Activated T-cell treated with anti-CD3 and anti-CD28 coated beads, Interleukin-2, amount 50 U/mL, for 24 hours (primary cell): Measurements from ENCODE around the gene ANKRD23.

Source experiments
- DNase-seq: peaks from one replicate; pipeline ENCODE4 v3.0.0-alpha.2; 2020
- H3K27ac Mint-ChIP-seq: 2 replicates; pipeline ENCODE4 v1.8.0; 2020; ENCODE audit warnings: mild to moderate bottlenecking, mixed read lengths
- H3K27me3 Mint-ChIP-seq: 2 replicates; pipeline ENCODE4 v1.8.0; 2020; ENCODE audit warnings: mixed read lengths
- H3K36me3 Mint-ChIP-seq: 2 replicates; pipeline ENCODE4 v1.8.0; 2020; ENCODE audit warnings: low read depth, mixed read lengths
- H3K4me1 Mint-ChIP-seq: 2 replicates; pipeline ENCODE4 v1.8.0; 2020; ENCODE audit warnings: low read depth, mixed read lengths
- H3K4me3 Mint-ChIP-seq: 2 replicates; pipeline ENCODE4 v1.8.0; 2020; ENCODE audit warnings: mild to moderate bottlenecking, moderate library complexity, mixed read lengths
- H3K9me3 Mint-ChIP-seq: 2 replicates; pipeline ENCODE4 v1.8.0; 2020; ENCODE audit warnings: mixed read lengths

ANKRD23 gene

GRCh38 chr2:96861074-96861473 lies 17.3 kb upstream of the ANKRD23 start:
- DNase-seq: no peak
- Mint-ChIP-seq H3K27ac (no peak overlapping the region), H3K9me3 (no peaks in the 10 kb centered on the region), H3K4me1 (peaks cover 33% of the 10 kb centered on the region), H3K4me3 (no peak overlapping the region), H3K27me3 (no peaks in the 10 kb centered on the region), H3K36me3 (peaks cover 55% of the 10 kb centered on the region)

GRCh38 chr2:96860065-96861029 lies 16.5 kb upstream of the ANKRD23 start:
- DNase-seq: peak; percentile 61
- Mint-ChIP-seq H3K4me3 (no peak overlapping the region), H3K27ac (peak overlapping the region; percentile 6), H3K36me3 (peaks cover 50% of the 10 kb centered on the region), H3K9me3 (no peaks in the 10 kb centered on the region), H3K27me3 (no peaks in the 10 kb centered on the region), H3K4me1 (peaks cover 32% of the 10 kb centered on the region)

- H3K27me3 Mint-ChIP-seq: no peaks in the 10 kb centered on the region
- peak overlapping the region; percentile 23 for H3K4me3 Mint-ChIP-seq
- no peak for DNase-seq
- no peaks in the 10 kb centered on the region for H3K9me3 Mint-ChIP-seq
- H3K36me3 Mint-ChIP-seq: peaks cover 49% of the 10 kb centered on the region
- no peak overlapping the region for H3K27ac Mint-ChIP-seq
- H3K4me1 Mint-ChIP-seq: peaks cover 36% of the 10 kb centered on the region
These were observed 15.9 kb upstream of the ANKRD23 start for GRCh38 chr2:96859681-96860064.

GRCh38 chr2:96859099-96859649 lies 15.4 kb upstream of the ANKRD23 start:
- H3K36me3 Mint-ChIP-seq: peaks cover 48% of the 10 kb centered on the region
- H3K27ac Mint-ChIP-seq: peak overlapping the region; percentile 61
- peaks cover 40% of the 10 kb centered on the region for H3K4me1 Mint-ChIP-seq
- DNase-seq: no peak
- H3K27me3 Mint-ChIP-seq: no peaks in the 10 kb centered on the region
- H3K9me3 Mint-ChIP-seq: no peaks in the 10 kb centered on the region
- peak overlapping the region; percentile 91 for H3K4me3 Mint-ChIP-seq

- peak; percentile 99 for DNase-seq
- Mint-ChIP-seq H3K4me3 (peak within 1 kb of the TSS; percentile 91), H3K27me3 (no peaks in the 10 kb centered on the region), H3K9me3 (no peaks in the 10 kb centered on the region), H3K4me1 (peaks cover 40% of the 10 kb centered on the region), H3K27ac (peak within 1 kb of the TSS; percentile 88), H3K36me3 (peaks cover 50% of the 10 kb centered on the region)
These were observed 14.0 kb upstream of the ANKRD23 start, which contains the start of gene ANKRD39 for GRCh38 chr2:96857667-96858372. Gene ANKRD39, minus strand, starts transcription at chr2:96858016. Its CDS starts 29 bp downstream, at chr2:96857987.

GRCh38 chr2:96856776-96857666 lies 13.2 kb upstream of the ANKRD23 start:
- peak; percentile 32 for DNase-seq
- Mint-ChIP-seq H3K27me3 (no peaks in the 10 kb centered on the region), H3K27ac (peak overlapping the region; percentile 88), H3K36me3 (peaks cover 52% of the 10 kb centered on the region), H3K4me1 (peaks cover 40% of the 10 kb centered on the region), H3K9me3 (no peaks in the 10 kb centered on the region), H3K4me3 (peak overlapping the region; percentile 91)

- Mint-ChIP-seq H3K27ac (no peak overlapping the region), H3K4me1 (peaks cover 20% of the 10 kb centered on the region), H3K27me3 (no peaks in the 10 kb centered on the region), H3K4me3 (no peak overlapping the region), H3K36me3 (peaks cover 66% of the 10 kb centered on the region), H3K9me3 (no peaks in the 10 kb centered on the region)
- DNase-seq: no peak
These were observed 9.5 kb upstream of the ANKRD23 start for GRCh38 chr2:96853321-96853720.

GRCh38 chr2:96852667-96853066 lies 8.8 kb upstream of the ANKRD23 start:
- no peak for DNase-seq
- Mint-ChIP-seq H3K27ac (no peak overlapping the region), H3K4me1 (peaks cover 20% of the 10 kb centered on the region), H3K36me3 (peaks cover 71% of the 10 kb centered on the region), H3K9me3 (no peaks in the 10 kb centered on the region), H3K27me3 (no peaks in the 10 kb centered on the region), H3K4me3 (no peak overlapping the region)

GRCh38 chr2:96848264-96848663 lies 4.4 kb upstream of the ANKRD23 start:
- no peak for DNase-seq
- no peaks in the 10 kb centered on the region for H3K4me1 Mint-ChIP-seq
- H3K27me3 Mint-ChIP-seq: no peaks in the 10 kb centered on the region
- H3K27ac Mint-ChIP-seq: no peak overlapping the region
- H3K36me3 Mint-ChIP-seq: peaks cover 72% of the 10 kb centered on the region
- H3K9me3 Mint-ChIP-seq: no peaks in the 10 kb centered on the region
- H3K4me3 Mint-ChIP-seq: no peak overlapping the region

GRCh38 chr2:96847586-96847985 lies 3.8 kb upstream of the ANKRD23 start:
- Mint-ChIP-seq H3K27ac (no peak overlapping the region), H3K9me3 (no peaks in the 10 kb centered on the region), H3K4me1 (no peaks in the 10 kb centered on the region), H3K4me3 (no peak overlapping the region), H3K36me3 (peaks cover 65% of the 10 kb centered on the region), H3K27me3 (no peaks in the 10 kb centered on the region)
- DNase-seq: no peak

- no peaks in the 10 kb centered on the region for H3K9me3 Mint-ChIP-seq
- H3K27me3 Mint-ChIP-seq: no peaks in the 10 kb centered on the region
- peaks cover 61% of the 10 kb centered on the region for H3K36me3 Mint-ChIP-seq
- H3K27ac Mint-ChIP-seq: no peak overlapping the region
- H3K4me3 Mint-ChIP-seq: no peak overlapping the region
- no peaks in the 10 kb centered on the region for H3K4me1 Mint-ChIP-seq
- DNase-seq: no peak
These were observed 3.0 kb upstream of the ANKRD23 start for GRCh38 chr2:96846825-96847224.

GRCh38 chr2:96844405-96844808 lies 586 bp upstream of the ANKRD23 start:
- Mint-ChIP-seq H3K4me1 (peaks cover 13% of the 10 kb centered on the region), H3K9me3 (no peaks in the 10 kb centered on the region), H3K27ac (peak overlapping the region; percentile 14), H3K4me3 (no peak overlapping the region), H3K27me3 (no peaks in the 10 kb centered on the region), H3K36me3 (peaks cover 50% of the 10 kb centered on the region)
- DNase-seq: no peak

- DNase-seq: no peak
- Mint-ChIP-seq H3K9me3 (no peaks in the 10 kb centered on the region), H3K27ac (no peak overlapping the region), H3K36me3 (peaks cover 47% of the 10 kb centered on the region), H3K4me3 (no peak overlapping the region), H3K27me3 (no peaks in the 10 kb centered on the region), H3K4me1 (peaks cover 21% of the 10 kb centered on the region)
These were observed 1.2 kb downstream of the ANKRD23 start for GRCh38 chr2:96842600-96842999.
